ENCODE results near the gene GATAD2A.

DNA sequence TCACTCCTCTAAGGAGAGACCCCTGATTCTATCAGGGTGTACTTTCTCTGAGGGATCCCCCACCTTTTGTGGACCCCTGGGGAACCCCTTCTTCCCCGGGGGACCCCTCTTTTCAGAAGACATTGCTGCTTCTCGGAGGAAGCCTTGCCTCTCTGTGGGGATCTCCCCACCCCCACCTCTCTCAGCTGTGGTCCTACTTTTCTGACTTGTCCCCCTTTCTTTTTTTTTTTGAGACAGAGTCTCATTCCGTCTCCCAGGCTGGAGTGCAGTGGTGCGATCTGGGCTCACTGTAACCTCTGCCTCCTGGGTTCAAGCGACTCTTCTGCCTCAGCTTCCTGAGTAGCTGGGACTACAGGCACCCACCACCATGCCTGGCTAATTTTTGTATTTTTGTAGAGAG lies 18.4 kb upstream of the GATAD2A start:
- TF ChIP-seq, protein P1, sequence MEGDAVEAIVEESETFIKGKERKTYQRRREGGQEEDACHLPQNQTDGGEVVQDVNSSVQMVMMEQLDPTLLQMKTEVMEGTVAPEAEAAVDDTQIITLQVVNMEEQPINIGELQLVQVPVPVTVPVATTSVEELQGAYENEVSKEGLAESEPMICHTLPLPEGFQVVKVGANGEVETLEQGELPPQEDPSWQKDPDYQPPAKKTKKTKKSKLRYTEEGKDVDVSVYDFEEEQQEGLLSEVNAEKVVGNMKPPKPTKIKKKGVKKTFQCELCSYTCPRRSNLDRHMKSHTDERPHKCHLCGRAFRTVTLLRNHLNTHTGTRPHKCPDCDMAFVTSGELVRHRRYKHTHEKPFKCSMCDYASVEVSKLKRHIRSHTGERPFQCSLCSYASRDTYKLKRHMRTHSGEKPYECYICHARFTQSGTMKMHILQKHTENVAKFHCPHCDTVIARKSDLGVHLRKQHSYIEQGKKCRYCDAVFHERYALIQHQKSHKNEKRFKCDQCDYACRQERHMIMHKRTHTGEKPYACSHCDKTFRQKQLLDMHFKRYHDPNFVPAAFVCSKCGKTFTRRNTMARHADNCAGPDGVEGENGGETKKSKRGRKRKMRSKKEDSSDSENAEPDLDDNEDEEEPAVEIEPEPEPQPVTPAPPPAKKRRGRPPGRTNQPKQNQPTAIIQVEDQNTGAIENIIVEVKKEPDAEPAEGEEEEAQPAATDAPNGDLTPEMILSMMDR (conservative IDR thresholded peaks at IDR 0.05 in 1 of 2, IDR thresholded peaks at IDR 0.05 in 1 of 2; ENCODE audit: extremely low read depth in 1 of 2, insufficient read depth in 1 of 2, low read depth in 1 of 2, low read length in 2 of 2) = no peak
- no peak for TF ChIP-seq EZH2 (IDR thresholded peaks at IDR 0.05; ENCODE audit: borderline replicate concordance, low read length)

Data from mammary epithelial cell (primary cell).